T-helper 1 cell treated with Interleukin-12 subunit alpha and Interleukin-12 subunit beta and Interleukin-4 antibody, amounts not matched to agents 30 ng/mL and 1 ng/mL, for 36 hours (primary cell): ENCODE measurements around the gene CARD10. TPM values are rescaled to one million over a fixed set of nuclear protein-coding genes. Genes with fewer than 3 reads are reported as not detected.
"Not testable (repeated sequence)": the region's sequence is repeated elsewhere in the genome, so short reads cannot be mapped to it uniquely, and the experiment has no call there.

Experiments
- intact Hi-C: fragments of 100-400 bp; cut with micrococcal nuclease; formaldehyde crosslinking; loops from one replicate; pipeline ENCODE4 v1.15.1; 2024
- total RNA-seq: library from RNA; stranded (reverse); gene quantifications from 2 replicates; pipeline ENCODE4 v1.2.3, GENCODE V29; 2022

CARD10 gene
- total RNA-seq, 1 donor from 2014 or later = not detected

DNA sequence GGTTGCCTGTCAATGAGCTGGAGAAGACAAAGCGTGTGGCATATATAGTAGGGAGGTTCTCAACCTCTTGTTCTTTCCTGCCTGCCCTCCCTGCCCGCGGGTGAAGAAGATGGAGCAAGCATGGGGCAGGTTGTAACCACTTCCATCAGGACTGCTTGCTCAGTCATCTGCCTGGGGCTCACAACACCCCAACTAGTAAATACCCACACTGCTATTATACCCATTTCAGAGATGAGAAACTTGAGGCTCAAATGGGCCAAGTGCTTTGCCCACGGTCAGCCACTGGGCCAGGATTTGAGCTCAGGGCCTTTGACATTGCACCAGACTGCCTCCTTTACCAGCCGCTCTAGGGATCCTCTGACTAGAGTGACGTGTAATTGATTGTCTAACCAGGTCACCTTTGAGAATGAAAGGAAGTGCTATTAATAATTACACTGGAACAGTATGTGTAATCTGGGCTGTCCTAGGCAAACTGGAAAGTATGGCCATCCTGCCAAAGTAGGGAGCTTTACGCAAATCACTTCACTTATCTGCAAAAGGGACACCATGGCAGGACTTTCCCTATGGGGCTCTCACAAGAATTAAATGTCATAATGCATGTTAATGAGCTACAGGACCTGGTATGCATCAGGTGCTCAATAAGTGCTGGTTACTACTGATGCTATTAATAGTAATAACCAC, 38.2 kb upstream of the CARD10 start:
- intact Hi-C loops = no loop called here

GRCh38 chr22:37556710-37557109, 37.5 kb upstream of the CARD10 start:
- intact Hi-C loops = no loop called here

- intact Hi-C loops = no loop called here
These were observed 35.8 kb upstream of the CARD10 start for GRCh38 chr22:37555029-37555428.

- intact Hi-C loops = no loop called here
These were observed 34.5 kb upstream of the CARD10 start for GRCh38 chr22:37553725-37554124.

GRCh38 chr22:37552524-37553163, 33.4 kb upstream of the CARD10 start:
- intact Hi-C loops = no loop called here

GRCh38 chr22:37551981-37552380, 32.8 kb upstream of the CARD10 start:
- intact Hi-C loops = no loop called here

DNA sequence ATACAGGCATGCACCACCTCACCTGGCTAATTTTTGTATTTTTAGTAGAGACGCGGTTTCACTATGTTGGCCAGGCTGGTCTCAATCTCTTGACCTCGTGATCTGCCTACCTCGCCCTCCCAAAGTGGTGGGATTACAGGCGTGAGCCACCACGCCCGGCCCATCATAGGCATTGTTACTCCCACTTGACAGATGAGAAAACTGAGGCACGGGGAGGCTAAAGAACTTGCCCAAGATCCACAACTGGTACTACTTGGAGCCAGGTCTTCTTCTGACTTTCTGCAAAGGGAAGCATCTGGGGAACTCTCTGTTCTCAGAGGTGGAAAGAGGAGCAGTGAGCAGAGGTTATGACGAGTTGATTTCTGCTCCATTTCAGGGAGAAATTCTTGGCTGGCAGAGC, 31.7 kb upstream of the CARD10 start:
- intact Hi-C loops = not testable (repeated sequence)

DNA sequence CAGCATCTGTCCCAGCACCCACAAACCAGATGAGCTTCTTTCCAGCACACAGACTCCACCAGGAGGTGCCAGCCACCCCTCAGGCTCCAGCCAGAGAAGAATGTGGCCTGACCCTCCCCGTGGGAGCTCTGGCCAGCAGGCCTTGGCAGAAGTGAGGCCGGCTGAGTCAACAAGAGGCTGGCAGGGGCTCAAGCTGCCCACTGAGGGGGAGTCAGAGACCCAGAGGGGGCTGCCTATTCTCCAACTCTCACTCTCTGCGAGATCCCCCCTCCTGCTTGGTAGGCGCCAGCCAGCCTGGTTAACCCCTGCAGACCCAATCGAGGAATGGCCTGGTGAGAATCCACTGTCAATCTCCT, 30.5 kb upstream of the CARD10 start:
- intact Hi-C loops = no loop called here

GRCh38 chr22:37547251-37547741, 28.1 kb upstream of the CARD10 start:
- intact Hi-C loops = no loop called here

GRCh38 chr22:37546437-37547250, 27.4 kb upstream of the CARD10 start:
- intact Hi-C loops = no loop called here

DNA sequence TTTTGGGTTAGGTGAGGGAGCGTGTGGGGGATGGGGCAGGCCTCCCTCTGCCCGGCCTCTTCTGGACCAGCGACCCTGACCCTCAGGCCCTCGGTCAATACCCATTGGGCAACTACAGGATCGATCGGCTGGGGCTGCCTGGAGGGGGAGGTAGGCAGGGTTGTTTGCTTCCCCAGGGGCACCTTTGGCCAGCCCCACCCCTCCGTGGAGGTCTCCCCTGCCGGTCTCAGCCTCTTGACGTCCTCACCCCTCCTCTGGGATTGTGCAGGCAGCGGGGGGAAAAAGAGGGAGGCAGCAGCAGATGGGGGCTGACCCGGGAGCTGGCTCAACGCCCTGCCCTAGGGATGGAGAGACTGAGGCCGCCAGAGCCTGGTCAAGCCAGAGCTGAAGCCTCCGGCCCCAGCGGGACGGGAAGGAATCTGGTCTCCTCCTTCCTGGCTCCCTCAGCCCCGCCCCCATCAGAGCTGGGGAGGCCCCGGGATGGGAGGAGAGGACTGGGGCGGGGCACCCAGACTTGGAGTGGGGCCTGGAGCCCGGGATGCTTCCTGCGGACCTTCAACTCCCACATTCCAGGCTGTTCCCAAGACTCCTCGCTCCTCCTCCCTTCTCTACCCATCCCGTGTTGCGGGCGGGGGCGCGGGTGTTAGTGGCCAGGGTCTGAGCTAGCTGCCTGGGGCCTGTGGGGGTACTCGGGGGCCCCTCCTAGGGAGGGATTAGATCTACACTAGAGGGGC, 26.7 kb upstream of the CARD10 start:
- intact Hi-C loops = loop anchor here (1.0 kb wide), 2 partner anchors 21 to 46 kb away; no protein-coding TSS in a partner anchor

- intact Hi-C loops = loop anchor here (1.0 kb wide), 2 partner anchors 22 to 47 kb away; no protein-coding TSS in a partner anchor
These were observed 25.9 kb upstream of the CARD10 start for GRCh38 chr22:37544955-37545702.

DNA sequence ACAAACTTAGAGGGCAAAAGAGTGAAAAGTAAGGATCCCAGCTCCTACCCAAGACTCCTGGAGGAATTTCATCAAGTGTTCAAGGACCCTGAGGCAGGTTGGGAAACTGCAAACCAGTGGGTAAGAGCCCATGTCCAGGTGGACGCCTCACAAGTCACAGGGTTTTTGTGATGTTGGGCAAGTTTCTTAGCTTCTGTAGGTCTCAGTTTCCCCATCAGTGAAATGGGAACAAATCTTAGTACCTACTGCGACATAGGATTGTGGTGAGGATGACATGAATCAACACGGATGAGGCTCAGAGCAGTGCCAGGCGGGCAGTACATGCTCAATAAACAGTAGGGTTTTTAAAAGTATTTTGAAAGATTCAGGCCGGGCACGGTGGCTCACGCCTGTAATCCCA, 23.7 kb upstream of the CARD10 start:
- intact Hi-C loops = no loop called here

DNA sequence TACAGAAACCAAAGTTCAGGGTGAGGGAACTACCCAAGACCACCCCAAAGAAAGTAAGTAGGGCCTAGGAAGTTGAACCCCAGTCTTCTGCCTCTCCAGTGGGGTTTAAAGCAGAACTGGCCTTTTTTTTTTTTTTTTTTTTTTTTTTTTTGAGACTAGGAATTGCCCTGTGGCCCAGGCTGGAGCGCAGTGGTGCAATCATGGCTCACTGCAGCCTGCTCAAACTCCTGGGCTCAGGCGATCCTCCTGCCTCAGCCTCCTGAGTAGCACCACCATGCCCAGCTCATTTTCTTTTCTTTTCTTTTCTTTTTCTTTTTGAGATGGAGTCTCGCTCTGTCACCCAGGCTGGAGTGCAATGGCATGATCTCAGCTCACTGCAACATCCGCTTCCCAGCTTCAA, 23.2 kb upstream of the CARD10 start:
- intact Hi-C loops = not testable (repeated sequence)

GRCh38 chr22:37539790-37540189, 20.6 kb upstream of the CARD10 start:
- intact Hi-C loops = loop anchor here (1.0 to 5.0 kb wide), 4 partner anchors 28 to 428 kb away; partner anchors contain the start of gene GGA1

DNA sequence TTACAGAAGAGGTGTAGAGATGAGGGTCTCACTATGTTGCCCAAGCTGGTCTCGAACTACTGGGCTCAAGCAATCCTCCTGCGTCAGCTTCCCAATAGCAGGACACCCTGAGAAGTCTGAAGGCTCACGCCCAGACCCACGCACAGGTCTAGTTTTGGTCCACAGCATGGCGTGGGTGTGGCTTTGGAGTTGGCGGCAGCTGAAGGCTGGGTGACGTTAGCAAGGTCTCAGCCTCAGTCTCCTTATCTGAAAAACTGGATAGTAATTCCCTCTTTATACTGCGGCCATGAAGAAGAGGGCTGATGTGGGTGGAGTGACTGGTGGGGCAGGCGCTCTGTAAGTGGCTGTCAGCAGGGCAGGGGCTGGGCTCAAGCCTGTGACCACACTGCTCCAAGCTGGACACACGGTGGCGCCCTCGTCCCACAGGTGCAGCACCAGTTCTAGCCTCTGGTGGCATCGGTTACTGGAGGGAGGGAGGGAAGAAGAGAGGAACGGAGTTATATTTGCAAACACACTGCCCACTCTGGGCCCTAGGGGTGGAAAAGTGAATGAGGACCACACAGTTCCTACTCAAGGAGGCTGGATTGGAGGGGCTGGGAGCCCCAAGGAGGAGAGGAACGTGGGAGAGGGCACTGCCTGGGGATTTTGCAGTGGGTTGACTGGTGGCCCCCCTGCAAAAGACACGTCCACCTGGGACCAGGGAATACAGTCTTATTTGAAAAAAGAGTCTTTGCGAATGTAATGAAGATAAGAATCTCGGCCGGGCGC, 19.6 kb upstream of the CARD10 start:
- intact Hi-C loops = loop anchor here (1.0 to 5.0 kb wide), 6 partner anchors 29 to 429 kb away; partner anchors contain the start of gene GGA1

- intact Hi-C loops = loop anchor here (5.0 kb wide), 3 partner anchors 72 to 432 kb away; partner anchors contain the start of gene GGA1
These were observed 15.9 kb upstream of the CARD10 start for GRCh38 chr22:37535159-37535558.

DNA sequence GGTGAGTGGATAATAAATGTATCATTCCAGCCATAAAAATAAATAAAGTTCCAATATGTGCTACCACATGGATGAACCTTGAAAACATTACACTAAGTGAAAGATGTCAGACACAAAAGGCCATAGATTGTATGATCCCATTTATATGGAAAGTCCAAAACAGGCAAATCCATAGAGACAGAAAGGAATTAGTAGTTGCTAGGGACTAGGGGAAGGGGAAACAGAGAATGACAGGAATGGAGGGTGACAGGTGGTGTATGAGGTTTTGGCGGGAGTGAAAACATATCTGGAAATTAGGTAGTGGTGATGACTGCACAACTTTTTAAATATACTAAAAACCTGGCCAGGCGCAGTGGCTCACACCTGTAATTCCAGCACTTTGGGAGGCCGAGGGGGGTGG, 15.2 kb upstream of the CARD10 start:
- intact Hi-C loops = no loop called here

GRCh38 chr22:37533995-37534394, 14.8 kb upstream of the CARD10 start:
- intact Hi-C loops = no loop called here
